GM12892 (cell line): ENCODE data around the gene NOC4L.
"Not testable (repeated sequence)": the region's sequence is repeated elsewhere in the genome, so short reads cannot be mapped to it uniquely, and the experiment has no call there.

Experiments used
- DNase-seq: peaks from one replicate; pipeline ENCODE4 v3.0.0; 2011; ENCODE audit not compliant: insufficient read length
- FAIRE-seq: peaks from 2 replicates; lab custom pipeline; 2011; peaks lifted over from hg19 to GRCh38; lab: Jason Lieb, UNC
- POLR2A ChIP-seq: IDR thresholded peaks from 2 replicates; pipeline ENCODE4 v1.6.1; 2011; ENCODE audit warnings: low read depth, low read length, control low read depth
- POLR2AphosphoS5 ChIP-seq: IDR thresholded peaks from 2 replicates; pipeline ENCODE4 v1.6.1; 2011; ENCODE audit warnings: low read depth, low read length, control low read depth
- TAF1 ChIP-seq: IDR thresholded peaks from 2 replicates; pipeline ENCODE4 v1.6.1; 2011; ENCODE audit warnings: low read depth, mild to moderate bottlenecking, control low read depth, low read length, borderline replicate concordance

Gene NOC4L

DNA sequence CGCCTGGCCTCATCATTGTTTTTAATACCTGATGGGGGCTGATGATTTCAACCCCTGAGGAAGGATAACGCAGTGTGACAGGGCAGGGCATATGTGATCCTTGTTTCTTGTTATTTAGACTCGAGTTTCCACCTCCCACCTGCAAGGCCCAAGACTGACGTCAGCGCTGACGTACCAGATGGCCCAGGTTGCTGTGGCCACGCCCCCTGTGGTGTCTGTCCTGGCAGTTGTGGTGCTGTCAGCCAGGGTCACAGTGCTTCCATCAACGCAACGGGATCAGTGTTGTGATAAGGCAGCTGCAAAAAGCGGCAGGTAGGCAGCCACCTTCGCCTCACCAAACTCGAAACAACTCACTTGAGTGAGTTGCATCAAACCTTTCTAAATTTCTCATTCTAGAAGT, 18.5 kb upstream of the NOC4L start:
- DNase-seq (no peak), FAIRE-seq (no peak)
- TF ChIP-seq POLR2A: no peak
- no peak for TF ChIP-seq POLR2AphosphoS5
- TF ChIP-seq TAF1: no peak

DNA sequence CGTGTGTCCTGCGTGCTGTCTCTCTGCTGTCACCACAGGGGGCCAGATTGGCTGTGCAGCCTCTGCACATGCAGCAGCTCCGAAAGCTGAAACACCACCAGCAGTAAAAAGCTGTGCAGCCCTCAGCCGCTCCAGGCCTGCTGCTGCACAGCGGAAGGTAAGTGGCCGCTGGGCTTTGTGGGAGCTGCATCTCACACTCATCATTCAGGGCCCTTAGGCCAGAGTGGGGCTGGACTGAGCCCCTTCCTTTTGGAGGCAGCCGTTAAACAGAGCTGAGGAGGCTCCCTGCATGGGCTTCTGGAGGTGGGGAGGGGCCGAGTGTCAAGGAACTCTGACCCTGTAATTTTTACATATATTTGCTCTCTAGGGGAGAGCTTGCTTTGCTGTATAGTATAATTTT, 17.2 kb upstream of the NOC4L start:
- TF ChIP-seq TAF1 (no peak), POLR2AphosphoS5 (no peak), POLR2A (no peak)
- FAIRE-seq: no peak
- DNase-seq: no peak

DNA sequence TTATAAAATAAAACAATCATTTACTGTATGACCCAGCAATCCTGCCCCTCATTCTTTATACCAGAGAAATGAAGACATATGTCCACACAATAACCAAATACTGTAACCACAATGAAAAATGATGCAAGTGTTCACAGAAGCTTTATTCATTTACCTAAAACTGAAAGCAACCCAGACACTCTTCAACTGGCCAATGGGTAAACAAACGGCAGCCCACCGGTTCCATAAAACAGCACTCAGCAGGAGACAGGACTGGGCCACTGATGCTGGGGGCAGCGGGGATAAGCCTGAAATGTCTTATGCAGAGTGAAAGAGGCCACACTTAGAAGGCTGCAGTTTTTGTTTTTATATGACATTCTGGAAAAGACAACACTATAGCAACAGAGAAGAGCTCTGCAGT, 15.2 kb upstream of the NOC4L start:
- DNase-seq (no peak), FAIRE-seq (no peak)
- TF ChIP-seq TAF1: no peak
- TF ChIP-seq POLR2AphosphoS5: no peak
- no peak for TF ChIP-seq POLR2A

DNA sequence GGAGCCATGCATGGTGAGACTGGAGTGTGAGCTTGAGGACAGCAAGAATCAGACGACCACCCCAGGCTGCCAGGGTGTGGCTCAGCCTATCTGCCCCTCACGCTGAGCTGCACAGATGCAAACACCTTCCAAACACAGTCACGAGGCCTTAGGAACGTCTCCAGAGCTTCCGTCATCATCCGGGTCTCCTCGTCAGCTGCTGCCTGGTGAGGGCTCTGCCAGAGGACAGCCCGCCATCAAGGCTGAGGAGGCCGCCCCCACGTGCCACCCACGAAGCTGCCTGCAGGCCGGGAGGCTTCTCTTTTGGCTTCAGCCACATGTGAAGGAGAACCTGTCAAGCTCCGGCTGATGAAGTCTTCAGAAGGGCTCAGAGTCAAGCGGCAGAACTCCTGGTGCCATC, 13.6 kb upstream of the NOC4L start:
- TF ChIP-seq TAF1: no peak
- TF ChIP-seq POLR2A: no peak
- TF ChIP-seq POLR2AphosphoS5: no peak
- no peak for DNase-seq
- no peak for FAIRE-seq

DNA sequence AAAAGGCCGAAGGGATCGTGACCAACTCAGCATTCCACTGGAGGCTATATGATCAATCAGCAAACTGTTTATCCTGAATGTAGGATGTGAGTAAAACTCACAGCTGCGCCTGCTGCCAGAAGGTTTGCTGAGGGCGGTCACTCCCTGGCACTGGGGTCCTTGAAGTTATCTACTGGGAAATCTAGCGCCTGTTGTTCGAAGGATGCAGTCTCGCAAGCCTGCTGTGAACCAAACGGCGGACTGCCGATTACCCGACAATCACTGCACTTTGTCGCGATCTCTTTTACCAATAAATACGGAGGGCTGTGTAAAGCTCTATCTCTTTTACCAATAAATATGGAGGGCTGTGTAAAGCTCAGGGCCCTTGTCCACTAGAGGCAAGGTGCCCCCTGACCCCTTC, 13.0 kb upstream of the NOC4L start:
- DNase-seq: no peak
- TF ChIP-seq POLR2A (no peak), TAF1 (no peak), POLR2AphosphoS5 (no peak)
- FAIRE-seq: no peak

DNA sequence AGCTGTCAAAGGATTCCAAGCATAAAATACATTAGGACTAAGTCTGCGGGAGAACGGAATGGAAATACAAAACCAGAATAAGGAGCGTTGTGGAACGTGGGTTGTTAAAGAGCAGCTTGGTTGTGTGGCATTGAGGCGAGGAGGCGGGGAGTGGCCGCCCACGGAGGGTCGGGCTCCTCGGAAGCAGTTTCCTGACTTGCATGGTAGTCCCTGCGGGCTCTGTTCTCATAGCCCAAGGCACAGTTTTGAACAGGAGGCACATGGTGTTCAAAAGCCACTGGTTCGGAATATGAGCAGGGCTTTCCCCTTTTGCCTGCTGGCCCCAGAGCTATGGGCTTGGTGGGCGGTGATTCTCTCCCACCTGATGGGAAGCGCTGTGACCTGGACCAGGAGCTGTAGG, 12.3 kb upstream of the NOC4L start:
- DNase-seq: no peak

DNA sequence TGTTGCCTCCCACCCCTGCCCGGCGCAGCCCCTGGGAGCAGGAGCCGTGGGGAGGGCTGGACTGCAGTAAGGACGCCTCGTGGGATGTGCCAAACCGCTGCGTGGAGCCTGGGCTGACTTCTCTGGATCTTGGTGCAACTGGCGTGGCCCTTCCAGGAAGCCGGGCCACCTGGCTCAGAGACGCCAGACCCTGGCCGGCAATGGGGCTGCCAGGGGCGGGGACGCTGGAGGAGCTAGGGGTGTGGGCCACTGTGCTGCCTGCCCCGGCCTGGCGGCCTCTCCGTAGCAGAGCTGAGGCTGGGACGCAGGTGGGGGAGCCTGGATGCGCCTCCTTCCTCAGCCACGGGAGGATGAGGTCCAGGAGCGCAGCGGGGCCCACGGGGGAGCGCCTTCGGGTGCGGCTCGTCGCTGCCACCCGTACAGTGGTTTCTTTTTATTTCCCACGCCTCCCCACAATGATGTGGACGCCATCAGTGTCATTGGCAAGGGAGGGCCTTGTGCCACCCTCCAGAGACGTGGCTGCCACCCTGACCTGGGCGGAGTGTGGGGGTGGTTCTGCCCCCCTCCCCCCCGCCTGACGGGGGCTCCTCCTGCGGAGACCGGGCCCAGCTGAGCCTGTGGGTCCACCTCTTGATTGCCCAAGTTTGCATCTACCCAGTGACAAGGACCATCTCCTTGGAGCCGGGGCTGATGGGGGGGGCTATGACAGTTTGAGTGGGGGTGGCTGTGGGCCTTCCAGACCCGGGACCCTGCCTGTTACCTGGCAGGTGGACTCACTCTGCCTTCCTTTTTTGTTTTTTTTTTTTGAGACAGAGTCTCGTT, 11.4 kb upstream of the NOC4L start:
- DNase-seq: no peak
- TF ChIP-seq POLR2AphosphoS5 (no peak), POLR2A (no peak), TAF1 (no peak)
- FAIRE-seq: no peak

More for the DNA sequence above, 12.3 kb upstream of the NOC4L start:
- FAIRE-seq: no peak
- TF ChIP-seq TAF1 (no peak), POLR2A (no peak), POLR2AphosphoS5 (no peak)

DNA sequence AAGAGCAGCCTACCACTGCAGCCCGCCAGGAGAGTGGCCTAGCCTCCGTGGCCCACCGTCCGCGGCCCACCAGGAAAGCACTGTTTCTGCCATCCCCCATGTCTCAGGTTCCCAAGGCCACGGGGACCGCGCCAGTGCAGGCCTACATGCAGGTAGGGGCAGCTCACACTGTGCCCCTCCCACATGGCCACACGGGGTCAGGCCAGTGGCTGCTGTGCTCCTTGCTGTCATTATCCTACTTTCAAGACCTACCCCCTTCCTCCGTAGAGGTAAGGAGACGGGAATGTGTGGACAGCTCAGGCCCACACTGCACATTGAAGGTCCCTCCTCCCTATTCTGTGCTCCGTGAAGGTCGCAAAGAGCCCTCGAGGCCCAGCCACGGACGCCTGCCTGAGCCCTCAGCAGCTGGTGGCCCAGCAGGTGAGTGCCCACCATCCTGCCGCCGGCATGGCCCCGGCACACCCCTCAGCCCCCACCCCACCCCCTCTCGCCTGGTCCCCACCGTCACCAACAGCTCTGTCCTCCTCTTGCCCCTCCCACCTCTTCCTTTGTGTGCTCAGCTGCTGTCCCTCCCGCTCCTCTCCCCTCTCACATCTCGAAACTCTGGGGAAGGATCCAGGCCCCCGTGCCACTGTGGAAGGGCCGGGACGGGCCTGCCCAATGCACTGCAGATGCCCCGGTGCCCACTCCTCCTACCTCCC, 10.2 kb upstream of the NOC4L start:
- TF ChIP-seq POLR2AphosphoS5 (no peak), TAF1 (no peak), POLR2A (no peak)
- no peak for FAIRE-seq
- DNase-seq: no peak

DNA sequence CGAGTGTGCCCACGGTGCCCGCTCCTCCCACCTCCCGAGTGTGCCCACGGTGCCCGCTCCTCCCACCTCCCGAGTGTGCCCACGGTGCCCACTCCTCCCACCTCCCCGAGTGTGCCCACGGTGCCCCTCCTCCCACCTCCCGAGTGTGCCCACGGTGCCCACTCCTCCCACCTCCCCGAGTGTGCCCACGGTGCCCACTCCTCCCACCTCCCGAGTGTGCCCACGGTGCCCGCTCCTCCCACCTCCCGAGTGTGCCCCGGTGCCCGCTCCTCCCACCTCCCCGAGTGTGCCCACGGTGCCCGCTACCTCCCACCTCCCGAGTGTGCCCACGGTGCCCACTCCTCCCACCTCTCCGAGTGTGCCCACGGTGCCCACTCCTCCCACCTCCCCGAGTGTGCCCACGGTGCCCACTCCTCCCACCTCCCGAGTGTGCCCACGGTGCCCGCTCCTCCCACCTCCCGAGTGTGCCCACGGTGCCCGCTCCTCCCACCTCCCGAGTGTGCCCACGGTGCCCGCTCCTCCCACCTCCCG, 9.5 kb upstream of the NOC4L start:
- not testable (repeated sequence) for FAIRE-seq, DNase-seq

DNA sequence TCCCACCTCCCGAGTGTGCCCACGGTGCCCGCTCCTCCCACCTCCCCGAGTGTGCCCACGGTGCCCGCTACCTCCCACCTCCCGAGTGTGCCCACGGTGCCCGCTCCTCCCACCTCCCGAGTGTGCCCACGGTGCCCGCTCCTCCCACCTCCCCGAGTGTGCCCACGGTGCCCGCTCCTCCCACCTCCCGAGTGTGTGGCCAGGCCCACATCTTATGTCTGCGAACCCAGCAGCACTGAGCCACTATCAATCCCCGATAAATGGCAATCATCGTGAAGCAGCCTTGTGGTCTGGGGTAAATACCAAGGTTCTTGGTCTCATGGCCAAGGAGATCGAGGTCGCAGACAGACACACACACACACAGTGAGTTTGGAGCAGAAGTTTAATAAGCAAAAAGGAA, 8.0 kb upstream of the NOC4L start:
- not testable (repeated sequence) for FAIRE-seq, DNase-seq

DNA sequence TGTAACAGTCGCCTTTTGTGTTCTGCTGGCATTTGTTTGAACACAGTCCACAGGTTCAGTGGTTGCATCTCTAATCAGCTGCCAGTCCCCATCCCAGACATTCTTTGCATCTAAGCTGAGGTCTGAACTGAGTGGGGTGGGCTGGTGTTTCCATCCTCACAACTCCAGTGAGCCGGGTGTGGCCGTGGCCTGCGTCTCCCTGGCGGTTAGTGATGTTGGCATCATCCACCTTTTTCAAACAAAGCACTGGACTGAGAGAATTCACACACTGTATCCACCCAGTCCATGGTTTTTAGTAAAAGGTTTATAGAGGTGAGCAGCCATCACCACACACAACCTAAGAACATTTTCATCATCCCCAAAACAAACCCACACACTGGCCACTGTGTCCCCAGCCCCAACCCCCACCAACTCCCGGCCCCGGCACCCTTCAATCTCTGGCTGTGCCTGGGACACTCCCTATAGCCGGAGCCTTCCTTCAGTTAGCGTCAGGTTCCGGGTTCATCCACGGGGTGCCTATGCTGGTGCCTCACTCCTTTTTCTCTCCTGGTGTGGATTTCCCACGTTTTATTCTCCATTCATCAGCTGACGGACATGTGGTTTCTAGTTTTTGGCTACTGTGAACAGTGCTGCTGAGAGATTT, 6.7 kb upstream of the NOC4L start:
- FAIRE-seq (no peak), DNase-seq (no peak)
- no peak for TF ChIP-seq TAF1
- no peak; the same call in 1 of the 2 replicates for TF ChIP-seq POLR2A
- no peak for TF ChIP-seq POLR2AphosphoS5
